IMR-90 (cell line): ENCODE results near the gene DUSP28.

Source experiments
- CTCF ChIP-seq: conservative IDR thresholded peaks from 2 replicates; pipeline ENCODE4 v1.5.1; 2012; ENCODE audit warnings: mild to moderate bottlenecking, low read depth, low read length, improper control_type of control experiment
- POLR2A ChIP-seq: IDR thresholded peaks from 2 replicates; pipeline ENCODE4 v1.6.1; 2012; ENCODE audit warnings: mild to moderate bottlenecking, low read depth, low read length

GRCh38 chr2:240579071-240579762, 19.1 kb downstream of the DUSP28 start:
- TF ChIP-seq CTCF (no peak), POLR2A (no peak)
